HG03342 (cell line): ENCODE data around the gene GSDMA.
A peak's percentile ranks its signal among the peaks of the same experiment; 100 is the strongest.

ENCODE experiments used
- ATAC-seq: cut with Tn5 transposase; IDR thresholded peaks from one replicate; pipeline ENCODE4 v1.9.1; 2021; ENCODE audit warnings: mild to moderate bottlenecking, moderate library complexity; ENCODE audit not compliant: unreplicated experiment

The GSDMA gene

GRCh38 chr17:39962642-39963220 lies at the start of gene GSDMA:
GSDMA (plus strand) TSS chr17:39963004; CDS start chr17:39965688, 2,684 bp downstream.
- no peak for ATAC-seq

- no peak for ATAC-seq
These were observed 48.8 kb upstream of the GSDMA start for GRCh38 chr17:39913989-39914388.

GRCh38 chr17:39915559-39915958 lies 47.2 kb upstream of the GSDMA start:
- no peak for ATAC-seq

GRCh38 chr17:39916918-39917317 lies 45.9 kb upstream of the GSDMA start:
- ATAC-seq: no peak

- no peak for ATAC-seq
These were observed 43.6 kb upstream of the GSDMA start for GRCh38 chr17:39919087-39919683.

GRCh38 chr17:39920218-39921210 lies 42.3 kb upstream of the GSDMA start:
- ATAC-seq: no peak

GRCh38 chr17:39921323-39921722 lies 41.5 kb upstream of the GSDMA start:
- ATAC-seq: no peak

GRCh38 chr17:39922006-39922405 lies 40.8 kb upstream of the GSDMA start:
- ATAC-seq: no peak

- ATAC-seq: no peak
These were observed 39.6 kb upstream of the GSDMA start for GRCh38 chr17:39923230-39923629.

GRCh38 chr17:39923836-39924690 lies 38.7 kb upstream of the GSDMA start:
- no peak for ATAC-seq

- ATAC-seq: no peak
These were observed 38.1 kb upstream of the GSDMA start for GRCh38 chr17:39924691-39925055.

- ATAC-seq: no peak
These were observed 37.3 kb upstream of the GSDMA start for GRCh38 chr17:39925282-39926134.

- no peak for ATAC-seq
These were observed 36.6 kb upstream of the GSDMA start for GRCh38 chr17:39926135-39926587.

- ATAC-seq: no peak
These were observed 36.2 kb upstream of the GSDMA start for GRCh38 chr17:39926588-39927100.

- ATAC-seq: peak; percentile 70
These were observed 35.5 kb upstream of the GSDMA start, which contains the start of the genes LRRC3C and ORMDL3 for GRCh38 chr17:39927101-39927928. LRRC3C (plus strand) TSS chr17:39927732; CDS start chr17:39941524, 13,792 bp downstream. ORMDL3 (minus strand) TSS chr17:39927601; CDS start chr17:39924203, 3,398 bp downstream.

GRCh38 chr17:39927929-39928857 lies 34.6 kb upstream of the GSDMA start:
- peak; percentile 9 for ATAC-seq

- ATAC-seq: no peak
These were observed 33.8 kb upstream of the GSDMA start for GRCh38 chr17:39928858-39929645.
